SK-N-SH treated with all-trans-retinoic acid at 6 μM for 48 hours (cell line): ENCODE measurements around the gene DGAT2L6.

Experiments used
- ARNTL ChIP-seq: fragments of 450-650 bp; formaldehyde crosslinking; IDR thresholded peaks from 2 replicates; pipeline ENCODE4 v1.5.0; 2020; ENCODE audit warnings: low read depth, mild to moderate bottlenecking, moderate library complexity, borderline replicate concordance
- BACH2 ChIP-seq: fragments of 250-450 bp; sonication (Bioruptor Pico); IDR thresholded peaks from 2 replicates; pipeline ENCODE4 v1.9.0; 2021; ENCODE audit warnings: mild to moderate bottlenecking, borderline replicate concordance
- CSDC2 ChIP-seq: fragments of 250-450 bp; sonication (Bioruptor Pico); IDR thresholded peaks from 2 replicates; pipeline ENCODE4 v1.5.0; 2020; ENCODE audit warnings: mild to moderate bottlenecking, moderate library complexity
- OSR1 ChIP-seq: fragments of 250-450 bp; sonication (Bioruptor Pico); IDR thresholded peaks from 2 replicates; pipeline ENCODE4 v1.8.0; 2022; ENCODE audit warnings: moderate library complexity, mild to moderate bottlenecking, inconsistent platforms
- POU6F1 ChIP-seq: fragments of 250-450 bp; sonication (Bioruptor Pico); IDR thresholded peaks from 2 replicates; pipeline ENCODE4 v1.8.0; 2021; ENCODE audit warnings: low read depth, mild to moderate bottlenecking, moderate library complexity, borderline replicate concordance
- PPARA ChIP-seq: fragments of 250-450 bp; sonication (Bioruptor Pico); IDR thresholded peaks from 2 replicates; pipeline ENCODE4 v1.5.0; 2020; ENCODE audit warnings: mild to moderate bottlenecking, borderline replicate concordance
- TOX ChIP-seq: fragments of 250-450 bp; sonication (Bioruptor Pico); IDR thresholded peaks from 2 replicates; pipeline ENCODE4 v1.8.0; 2021; ENCODE audit warnings: mild to moderate bottlenecking, moderate library complexity, borderline replicate concordance
- TSHZ2 ChIP-seq: fragments of 250-450 bp; sonication (Bioruptor Pico); IDR thresholded peaks from 2 replicates; pipeline ENCODE4 v1.5.0; 2020; ENCODE audit warnings: mild to moderate bottlenecking, moderate library complexity
- ZFP30 ChIP-seq: fragments of 450-650 bp; formaldehyde crosslinking; IDR thresholded peaks from 2 replicates; pipeline ENCODE4 v1.5.0; 2022; ENCODE audit warnings: mild to moderate bottlenecking, moderate library complexity
- ZNF70 ChIP-seq: fragments of 450-650 bp; formaldehyde crosslinking; IDR thresholded peaks from 2 replicates; pipeline ENCODE4 v1.5.0; 2020; ENCODE audit warnings: mild to moderate bottlenecking, moderate library complexity
- ZNF8 ChIP-seq: fragments of 450-650 bp; formaldehyde crosslinking; IDR thresholded peaks from 2 replicates; pipeline ENCODE4 v1.5.0; 2020; ENCODE audit warnings: mild to moderate bottlenecking, moderate library complexity
- TF ChIP-seq, protein P1 (sequence below): fragments of 250-450 bp; sonication (Bioruptor Pico); IDR thresholded peaks from 2 replicates; pipeline ENCODE4 v1.8.0; 2020; ENCODE audit warnings: mild to moderate bottlenecking, moderate library complexity, borderline replicate concordance

GRCh38 chrX:70208479-70208878, 31.2 kb downstream of the DGAT2L6 start:
- TF ChIP-seq TOX = no peak
- no peak for TF ChIP-seq PPARA (CRISPR knock-in tag)
- no peak for TF ChIP-seq ARNTL (CRISPR knock-in tag)
- TF ChIP-seq ZNF70 (CRISPR knock-in tag) = no peak
- TF ChIP-seq, protein P1, sequence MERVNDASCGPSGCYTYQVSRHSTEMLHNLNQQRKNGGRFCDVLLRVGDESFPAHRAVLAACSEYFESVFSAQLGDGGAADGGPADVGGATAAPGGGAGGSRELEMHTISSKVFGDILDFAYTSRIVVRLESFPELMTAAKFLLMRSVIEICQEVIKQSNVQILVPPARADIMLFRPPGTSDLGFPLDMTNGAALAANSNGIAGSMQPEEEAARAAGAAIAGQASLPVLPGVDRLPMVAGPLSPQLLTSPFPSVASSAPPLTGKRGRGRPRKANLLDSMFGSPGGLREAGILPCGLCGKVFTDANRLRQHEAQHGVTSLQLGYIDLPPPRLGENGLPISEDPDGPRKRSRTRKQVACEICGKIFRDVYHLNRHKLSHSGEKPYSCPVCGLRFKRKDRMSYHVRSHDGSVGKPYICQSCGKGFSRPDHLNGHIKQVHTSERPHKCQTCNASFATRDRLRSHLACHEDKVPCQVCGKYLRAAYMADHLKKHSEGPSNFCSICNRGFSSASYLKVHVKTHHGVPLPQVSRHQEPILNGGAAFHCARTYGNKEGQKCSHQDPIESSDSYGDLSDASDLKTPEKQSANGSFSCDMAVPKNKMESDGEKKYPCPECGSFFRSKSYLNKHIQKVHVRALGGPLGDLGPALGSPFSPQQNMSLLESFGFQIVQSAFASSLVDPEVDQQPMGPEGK (CRISPR knock-in tag) = no peak
- no peak for TF ChIP-seq ZNF8 (CRISPR knock-in tag)
- no peak for TF ChIP-seq OSR1 (CRISPR knock-in tag)
- TF ChIP-seq TSHZ2 (CRISPR knock-in tag) = no peak
- TF ChIP-seq CSDC2 (CRISPR knock-in tag) = no peak
- TF ChIP-seq BACH2 = no peak
- no peak for TF ChIP-seq POU6F1 (CRISPR knock-in tag)
- no peak for TF ChIP-seq ZFP30
